ES-I3 (cell line): ENCODE measurements around the gene PROX1.
A peak's percentile ranks its signal among the peaks of the same experiment; 100 is the strongest.

Experiments
- H3K36me3 ChIP-seq: 2 replicates; pipeline ENCODE4 v1.6.1; 2013; ENCODE audit warnings: mild to moderate bottlenecking, low read length, control low read depth, moderate library complexity; ENCODE audit not compliant: insufficient read depth
- H3K4me1 ChIP-seq: 2 replicates; pipeline ENCODE4 v1.6.1; 2013; ENCODE audit warnings: mild to moderate bottlenecking, control low read depth, low read length; ENCODE audit not compliant: insufficient read depth
- H3K9ac ChIP-seq: 2 replicates; pipeline ENCODE4 v1.6.1; 2013; ENCODE audit warnings: low read depth, mild to moderate bottlenecking, low read length, moderate library complexity
- H3K9me3 ChIP-seq: 2 replicates; pipeline ENCODE4 v1.6.1; 2013; ENCODE audit warnings: mild to moderate bottlenecking, low read length, moderate library complexity; ENCODE audit not compliant: control insufficient read depth, insufficient read depth

PROX1 gene

GRCh38 chr1:213969958-213970555, 17.7 kb upstream of the PROX1 start:
- no peak overlapping the region for H3K9ac ChIP-seq
- H3K4me1 ChIP-seq: no peaks in the 10 kb centered on the region
- no peaks in the 10 kb centered on the region for H3K9me3 ChIP-seq
- H3K36me3 ChIP-seq: no peaks in the 10 kb centered on the region

GRCh38 chr1:213972141-213972540, 15.6 kb upstream of the PROX1 start:
- H3K9ac ChIP-seq: no peak overlapping the region
- H3K4me1 ChIP-seq: peaks cover 4% of the 10 kb centered on the region; the same call in 1 of the 2 replicates
- H3K36me3 ChIP-seq: no peaks in the 10 kb centered on the region
- H3K9me3 ChIP-seq: no peaks in the 10 kb centered on the region

GRCh38 chr1:213973129-213973528, 14.6 kb upstream of the PROX1 start:
- no peak overlapping the region for H3K9ac ChIP-seq
- peaks cover 9% of the 10 kb centered on the region; the same call in 1 of the 2 replicates for H3K4me1 ChIP-seq
- H3K9me3 ChIP-seq: no peaks in the 10 kb centered on the region
- H3K36me3 ChIP-seq: no peaks in the 10 kb centered on the region

- Histone ChIP-seq H3K9ac (no peak overlapping the region), H3K9me3 (no peaks in the 10 kb centered on the region), H3K36me3 (no peaks in the 10 kb centered on the region), H3K4me1 (peaks cover 14% of the 10 kb centered on the region; the same call in 1 of the 2 replicates)
Measured at GRCh38 chr1:213976665-213977485, 10.9 kb upstream of the PROX1 start.

- no peak overlapping the region for H3K9ac ChIP-seq
- H3K36me3 ChIP-seq: no peaks in the 10 kb centered on the region
- no peaks in the 10 kb centered on the region for H3K9me3 ChIP-seq
- peaks cover 14% of the 10 kb centered on the region; the same call in 1 of the 2 replicates for H3K4me1 ChIP-seq
Measured at GRCh38 chr1:213977486-213977842, 10.3 kb upstream of the PROX1 start.

- Histone ChIP-seq H3K4me1 (peaks cover 14% of the 10 kb centered on the region; the same call in 1 of the 2 replicates), H3K36me3 (no peaks in the 10 kb centered on the region), H3K9ac (no peak overlapping the region), H3K9me3 (no peaks in the 10 kb centered on the region)
Measured at GRCh38 chr1:213977909-213978308, 9.9 kb upstream of the PROX1 start.

- no peaks in the 10 kb centered on the region for H3K9me3 ChIP-seq
- H3K9ac ChIP-seq: peak overlapping the region; percentile 56; the same call in 1 of the 2 replicates
- H3K36me3 ChIP-seq: no peaks in the 10 kb centered on the region
- H3K4me1 ChIP-seq: peaks cover 24% of the 10 kb centered on the region
Measured at GRCh38 chr1:213979751-213980586, 7.8 kb upstream of the PROX1 start.

- H3K9ac ChIP-seq: peak overlapping the region; percentile 25; the same call in 1 of the 2 replicates
Measured at GRCh38 chr1:213980906-213981305, 6.9 kb upstream of the PROX1 start.

GRCh38 chr1:213982289-213982671, 5.5 kb upstream of the PROX1 start:
- H3K4me1 ChIP-seq: peaks cover 22% of the 10 kb centered on the region

More at GRCh38 chr1:213980906-213981305, 6.9 kb upstream of the PROX1 start:
- Histone ChIP-seq H3K36me3 (no peaks in the 10 kb centered on the region), H3K9me3 (no peaks in the 10 kb centered on the region), H3K4me1 (peaks cover 24% of the 10 kb centered on the region)

GRCh38 chr1:213982672-213983492, 4.9 kb upstream of the PROX1 start:
- Histone ChIP-seq H3K9ac (peak overlapping the region; percentile 62), H3K9me3 (no peaks in the 10 kb centered on the region), H3K4me1 (peaks cover 19% of the 10 kb centered on the region), H3K36me3 (no peaks in the 10 kb centered on the region)

More at GRCh38 chr1:213982289-213982671, 5.5 kb upstream of the PROX1 start:
- Histone ChIP-seq H3K9ac (peak overlapping the region; percentile 62; the same call in 1 of the 2 replicates), H3K36me3 (no peaks in the 10 kb centered on the region), H3K9me3 (no peaks in the 10 kb centered on the region)

- no peaks in the 10 kb centered on the region; the same call in 1 of the 2 replicates for H3K9me3 ChIP-seq
- no peaks in the 10 kb centered on the region for H3K36me3 ChIP-seq
- H3K4me1 ChIP-seq: peaks cover 16% of the 10 kb centered on the region
- H3K9ac ChIP-seq: peak overlapping the region; percentile 62; the same call in 1 of the 2 replicates
Measured at GRCh38 chr1:213983493-213984386, 4.0 kb upstream of the PROX1 start.

- Histone ChIP-seq H3K36me3 (no peaks in the 10 kb centered on the region), H3K4me1 (peaks cover 14% of the 10 kb centered on the region)
Measured at GRCh38 chr1:213984387-213985208, 3.2 kb upstream of the PROX1 start.

More at GRCh38 chr1:213984387-213985208, 3.2 kb upstream of the PROX1 start:
- peak overlapping the region; percentile 62; the same call in 1 of the 2 replicates for H3K9ac ChIP-seq
- H3K9me3 ChIP-seq: no peaks in the 10 kb centered on the region; the same call in 1 of the 2 replicates
